ENCODE measurements around the gene CACNA2D4. TPM values are rescaled to one million over a fixed set of nuclear protein-coding genes. Genes with fewer than 3 reads are reported as not detected.

Gene CACNA2D4
- polyA plus RNA-seq, 3 donors, result 17.8 to 87.7 (median 22.1) TPM

DNA sequence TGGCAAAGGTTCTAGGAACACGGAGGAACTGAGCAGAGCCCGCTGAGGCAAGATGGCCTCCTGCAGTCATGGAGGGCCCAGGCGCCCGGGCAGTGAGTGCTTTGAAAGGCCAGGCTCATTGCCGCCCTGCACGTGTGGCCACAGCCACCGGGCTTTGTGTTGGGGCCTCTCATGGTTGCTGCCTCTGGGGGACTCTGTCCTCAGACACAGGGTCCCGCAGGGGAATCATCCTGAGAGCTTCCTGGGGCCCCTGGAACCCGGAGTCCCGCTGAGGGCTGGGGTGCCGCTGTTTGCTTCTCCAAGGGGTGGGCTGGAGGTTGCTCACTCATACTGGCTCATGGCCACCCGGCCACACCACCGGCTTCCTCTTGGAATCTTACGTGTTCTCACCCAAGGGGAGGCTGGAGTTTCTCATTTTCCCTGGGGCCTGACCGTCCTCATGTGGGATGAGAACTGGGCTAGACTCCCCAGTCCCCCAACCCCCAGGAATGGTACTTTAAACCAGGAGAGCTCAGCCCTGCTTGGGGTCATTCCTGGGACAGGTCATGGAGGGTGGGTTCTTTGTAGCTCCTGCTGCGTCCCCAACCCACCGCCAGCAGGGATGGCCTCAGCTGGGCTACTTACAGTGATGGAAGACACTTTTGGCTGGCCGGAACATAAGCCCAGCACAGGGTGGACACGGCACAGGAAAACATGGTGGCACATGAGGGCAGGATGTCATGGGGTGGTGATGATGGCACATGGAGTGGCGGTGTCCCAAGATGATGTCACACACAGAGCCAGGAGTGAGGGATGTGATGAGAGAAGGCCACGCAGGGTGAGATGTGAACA lies 119.2 kb downstream of the CACNA2D4 start:
- Mint-ChIP-seq H3K36me3 (peaks cover 10 to 12% of the 10 kb centered on the region in 2 donors), H3K4me3 (no peak overlapping the region), H3K27me3 (ENCODE audit: low read depth in 3 of 3) (peaks cover 0 to 3% (median 0%) of the 10 kb centered on the region in 3 donors), H3K4me1 (peaks cover 17% of the 10 kb centered on the region), H3K27ac (no peak overlapping the region), H3K9me3 (no peaks in the 10 kb centered on the region)
- Histone ChIP-seq H3K36me3 (replicated peaks in 1 of 2; ENCODE audit: control insufficient read depth in 1 of 2, insufficient read depth in 2 of 2, low read length in 2 of 2) (no peaks in the 10 kb centered on the region), H2AFZ (ENCODE audit: insufficient read depth, low read depth, low read length, poor library complexity, severe bottlenecking) (no peak overlapping the region), H4K20me1 (ENCODE audit: insufficient read depth, low read length) (no peaks in the 10 kb centered on the region), H3K4me3 (replicated peaks in 1 of 3; ENCODE audit: low read depth in 2 of 3, low read length in 3 of 3) (no peak overlapping the region), H3K27me3 (ENCODE audit: control insufficient read depth in 2 of 2, insufficient read depth in 2 of 2, low read length in 2 of 2) (no peaks in the 10 kb centered on the region), H3K4me2 (replicated peaks; ENCODE audit: extremely low read depth, low read length, poor library complexity, severe bottlenecking) (no peak overlapping the region), H3K9ac (ENCODE audit: insufficient read depth, low read length, poor library complexity, severe bottlenecking) (no peak overlapping the region), H3K9me3 (replicated peaks in 1 of 2; ENCODE audit: control insufficient read depth in 1 of 2, insufficient read depth in 1 of 2, low read length in 2 of 2) (no peaks in the 10 kb centered on the region), H3K4me1 (ENCODE audit: control insufficient read depth in 1 of 2, insufficient read depth in 2 of 2, low read length in 2 of 2) (peaks cover 20 to 33% of the 10 kb centered on the region in 2 donors), H3K27ac (ENCODE audit: low read depth in 1 of 2, low read length in 2 of 2) (no peak overlapping the region), H3K79me2 (ENCODE audit: insufficient read depth, low read length) (peaks cover 9% of the 10 kb centered on the region)
- TF ChIP-seq, protein P1, sequence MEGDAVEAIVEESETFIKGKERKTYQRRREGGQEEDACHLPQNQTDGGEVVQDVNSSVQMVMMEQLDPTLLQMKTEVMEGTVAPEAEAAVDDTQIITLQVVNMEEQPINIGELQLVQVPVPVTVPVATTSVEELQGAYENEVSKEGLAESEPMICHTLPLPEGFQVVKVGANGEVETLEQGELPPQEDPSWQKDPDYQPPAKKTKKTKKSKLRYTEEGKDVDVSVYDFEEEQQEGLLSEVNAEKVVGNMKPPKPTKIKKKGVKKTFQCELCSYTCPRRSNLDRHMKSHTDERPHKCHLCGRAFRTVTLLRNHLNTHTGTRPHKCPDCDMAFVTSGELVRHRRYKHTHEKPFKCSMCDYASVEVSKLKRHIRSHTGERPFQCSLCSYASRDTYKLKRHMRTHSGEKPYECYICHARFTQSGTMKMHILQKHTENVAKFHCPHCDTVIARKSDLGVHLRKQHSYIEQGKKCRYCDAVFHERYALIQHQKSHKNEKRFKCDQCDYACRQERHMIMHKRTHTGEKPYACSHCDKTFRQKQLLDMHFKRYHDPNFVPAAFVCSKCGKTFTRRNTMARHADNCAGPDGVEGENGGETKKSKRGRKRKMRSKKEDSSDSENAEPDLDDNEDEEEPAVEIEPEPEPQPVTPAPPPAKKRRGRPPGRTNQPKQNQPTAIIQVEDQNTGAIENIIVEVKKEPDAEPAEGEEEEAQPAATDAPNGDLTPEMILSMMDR (IDR thresholded peaks at IDR 0.05), result no peak
- intact Hi-C loops (cut with micrococcal nuclease), result no loop called here
- 98% methylated on average over 17 of the region's 21 CpGs for WGBS (ENCODE audit: insufficient coverage)
- DNase-seq, result no peak

DNA sequence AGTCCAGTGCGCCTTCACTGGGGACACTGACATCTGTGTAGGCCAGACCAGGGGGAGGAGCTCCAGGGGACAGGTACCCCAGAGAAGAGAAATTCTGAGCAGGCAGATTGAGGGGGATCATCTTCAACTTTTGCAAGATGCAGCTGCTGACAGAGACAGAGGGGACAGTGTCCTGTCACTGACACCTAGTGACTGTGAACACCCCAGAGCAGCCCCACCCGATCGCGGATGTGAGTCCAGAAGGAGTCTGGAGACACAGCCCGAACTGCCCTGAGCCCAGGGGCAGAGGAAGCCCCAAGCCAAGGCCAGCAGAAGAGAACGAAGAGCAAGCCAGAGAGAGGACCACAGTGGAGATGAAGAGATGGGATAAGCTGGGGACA lies 119.8 kb downstream of the CACNA2D4 start:
- Mint-ChIP-seq H3K27me3 (ENCODE audit: low read depth in 3 of 3) (peaks cover 0 to 2% (median 0%) of the 10 kb centered on the region in 3 donors), H3K4me3 (no peak overlapping the region), H3K36me3 (peaks cover 10 to 12% of the 10 kb centered on the region in 2 donors), H3K27ac (peak overlapping the region in 1 of 7 donors; percentile 60), H3K9me3 (no peaks in the 10 kb centered on the region), H3K4me1 (peaks cover 17% of the 10 kb centered on the region)
- no peak for DNase-seq
- TF ChIP-seq, protein P1 (IDR thresholded peaks at IDR 0.05), result no peak
- WGBS (ENCODE audit: insufficient coverage), result 89% methylated on average over 6 of the region's 6 CpGs
- Histone ChIP-seq H3K36me3 (replicated peaks in 1 of 2; ENCODE audit: control insufficient read depth in 1 of 2, insufficient read depth in 2 of 2, low read length in 2 of 2) (no peaks in the 10 kb centered on the region), H3K27ac (ENCODE audit: low read depth in 1 of 2, low read length in 2 of 2) (no peak overlapping the region), H3K9ac (ENCODE audit: insufficient read depth, low read length, poor library complexity, severe bottlenecking) (no peak overlapping the region), H3K79me2 (ENCODE audit: insufficient read depth, low read length) (peaks cover 9% of the 10 kb centered on the region), H3K9me3 (replicated peaks in 1 of 2; ENCODE audit: control insufficient read depth in 1 of 2, insufficient read depth in 1 of 2, low read length in 2 of 2) (no peaks in the 10 kb centered on the region), H3K4me3 (replicated peaks in 1 of 3; ENCODE audit: low read depth in 2 of 3, low read length in 3 of 3) (no peak overlapping the region), H4K20me1 (ENCODE audit: insufficient read depth, low read length) (no peaks in the 10 kb centered on the region), H3K4me2 (replicated peaks; ENCODE audit: extremely low read depth, low read length, poor library complexity, severe bottlenecking) (no peak overlapping the region), H2AFZ (ENCODE audit: insufficient read depth, low read depth, low read length, poor library complexity, severe bottlenecking) (no peak overlapping the region), H3K27me3 (ENCODE audit: control insufficient read depth in 2 of 2, insufficient read depth in 2 of 2, low read length in 2 of 2) (no peaks in the 10 kb centered on the region), H3K4me1 (ENCODE audit: control insufficient read depth in 1 of 2, insufficient read depth in 2 of 2, low read length in 2 of 2) (peaks cover 20 to 33% of the 10 kb centered on the region in 2 donors)
- intact Hi-C loops (cut with micrococcal nuclease), result no loop called here
